GM18909 (cell line): ENCODE measurements around the gene AZU1.

Experiments
- ATAC-seq: cut with Tn5 transposase; IDR thresholded peaks from one replicate; pipeline ENCODE4 v1.9.1; 2021; ENCODE audit warnings: mild to moderate bottlenecking; ENCODE audit not compliant: unreplicated experiment, poor library complexity

The AZU1 gene, protein sequence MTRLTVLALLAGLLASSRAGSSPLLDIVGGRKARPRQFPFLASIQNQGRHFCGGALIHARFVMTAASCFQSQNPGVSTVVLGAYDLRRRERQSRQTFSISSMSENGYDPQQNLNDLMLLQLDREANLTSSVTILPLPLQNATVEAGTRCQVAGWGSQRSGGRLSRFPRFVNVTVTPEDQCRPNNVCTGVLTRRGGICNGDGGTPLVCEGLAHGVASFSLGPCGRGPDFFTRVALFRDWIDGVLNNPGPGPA

DNA sequence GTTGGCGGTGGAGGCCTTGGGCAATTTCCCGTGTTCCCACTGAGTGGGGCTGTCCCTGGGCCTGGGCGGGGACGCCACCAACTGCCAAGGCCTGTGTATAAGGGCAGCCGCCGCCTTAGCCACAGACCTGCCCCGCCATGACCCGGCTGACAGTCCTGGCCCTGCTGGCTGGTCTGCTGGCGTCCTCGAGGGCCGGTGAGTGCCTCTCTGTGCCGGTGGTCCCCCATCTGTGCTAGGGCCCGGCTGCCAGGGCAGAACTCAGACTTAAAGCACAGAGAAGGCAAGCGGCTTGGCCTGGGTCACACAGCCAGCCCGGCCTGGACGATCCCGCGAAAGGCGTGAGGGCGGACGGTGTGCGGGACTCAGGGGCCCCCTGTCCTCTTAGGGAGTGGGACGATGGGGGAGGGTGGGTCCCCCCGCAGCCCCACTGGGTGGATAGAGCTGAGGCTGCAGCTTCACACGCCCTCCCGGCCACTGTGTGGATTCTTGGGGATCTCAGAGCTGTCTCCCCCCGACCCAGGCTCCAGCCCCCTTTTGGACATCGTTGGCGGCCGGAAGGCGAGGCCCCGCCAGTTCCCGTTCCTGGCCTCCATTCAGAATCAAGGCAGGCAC is at the start of gene AZU1:
AZU1 (plus strand) TSS at position 128 of the 612 bp plus-strand sequence; CDS start at position 138, 10 bp downstream.
- ATAC-seq, result no peak

DNA sequence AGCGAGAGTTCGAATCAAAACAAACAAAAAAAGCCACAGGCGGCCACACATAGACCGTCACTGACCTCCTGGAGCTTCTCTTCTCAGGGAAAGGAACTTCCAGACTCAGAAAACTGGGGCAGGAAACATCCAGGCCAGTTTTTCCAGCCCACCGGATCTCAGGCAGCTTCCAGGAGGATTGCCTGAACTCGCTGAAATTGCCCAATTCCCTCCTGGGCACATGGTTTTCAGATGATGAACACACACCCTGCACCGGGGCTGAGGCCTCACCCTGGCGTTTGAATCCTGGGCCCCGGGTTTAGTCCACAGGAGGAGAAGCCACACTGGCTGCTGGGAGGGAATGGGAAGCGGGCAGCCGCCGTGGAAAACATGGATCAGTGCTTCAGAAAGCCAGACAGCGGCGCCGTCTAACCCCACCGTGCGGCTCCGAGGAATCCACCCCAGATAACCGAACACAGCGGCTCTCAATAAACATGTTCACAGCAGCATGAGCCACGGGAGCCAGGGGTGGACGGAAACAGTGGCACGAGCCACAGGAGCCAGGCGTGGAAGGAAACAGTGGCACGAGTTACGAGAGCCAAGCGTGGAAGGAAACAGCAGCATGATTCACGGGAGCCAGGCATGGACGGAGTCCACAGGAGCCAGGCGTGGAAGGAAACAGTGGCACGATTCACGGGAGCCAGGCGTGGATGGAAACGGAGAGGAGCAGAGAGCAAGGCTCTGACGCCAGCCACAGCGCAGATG is 48.6 kb upstream of the AZU1 start:
- ATAC-seq, result no peak

DNA sequence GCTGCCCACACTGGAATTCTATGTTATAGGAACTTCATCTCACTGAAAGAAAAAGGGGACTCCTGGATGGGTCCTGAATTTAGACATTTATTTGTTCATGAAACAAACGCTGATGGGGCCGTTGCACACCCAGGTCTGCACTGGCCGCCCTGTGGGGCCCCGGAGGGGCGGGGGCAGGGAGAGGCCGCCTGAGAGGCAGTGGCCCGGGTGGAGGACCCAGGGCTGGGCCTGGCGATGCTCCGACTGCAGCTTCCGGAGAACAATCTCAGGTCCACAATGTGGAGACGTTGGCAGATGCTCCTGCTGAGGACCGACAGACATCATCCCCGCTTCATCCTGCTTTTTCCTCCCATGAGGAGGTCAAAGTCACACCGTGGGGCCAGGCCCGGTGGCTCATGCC is 46.7 kb upstream of the AZU1 start:
- ATAC-seq, result no peak

DNA sequence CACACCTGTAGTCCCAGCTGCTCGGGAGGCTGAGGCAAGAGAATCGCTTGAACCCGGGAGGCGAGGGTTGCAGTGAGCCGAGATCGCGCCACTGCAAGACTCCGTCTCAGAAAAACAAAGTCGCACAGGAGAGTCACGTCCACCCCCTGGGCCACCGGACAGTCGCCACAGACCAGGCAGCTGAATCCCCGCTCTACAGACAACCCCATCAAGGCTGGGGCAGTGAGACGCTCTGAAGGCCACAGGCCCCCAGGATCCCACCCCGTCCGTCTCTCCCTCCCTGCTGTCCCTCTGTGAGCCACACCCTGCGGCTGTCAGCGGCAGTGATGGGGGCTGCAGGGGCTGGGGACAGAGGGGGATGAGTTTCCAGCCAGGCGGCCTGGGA is 45.8 kb upstream of the AZU1 start:
- ATAC-seq, result no peak

DNA sequence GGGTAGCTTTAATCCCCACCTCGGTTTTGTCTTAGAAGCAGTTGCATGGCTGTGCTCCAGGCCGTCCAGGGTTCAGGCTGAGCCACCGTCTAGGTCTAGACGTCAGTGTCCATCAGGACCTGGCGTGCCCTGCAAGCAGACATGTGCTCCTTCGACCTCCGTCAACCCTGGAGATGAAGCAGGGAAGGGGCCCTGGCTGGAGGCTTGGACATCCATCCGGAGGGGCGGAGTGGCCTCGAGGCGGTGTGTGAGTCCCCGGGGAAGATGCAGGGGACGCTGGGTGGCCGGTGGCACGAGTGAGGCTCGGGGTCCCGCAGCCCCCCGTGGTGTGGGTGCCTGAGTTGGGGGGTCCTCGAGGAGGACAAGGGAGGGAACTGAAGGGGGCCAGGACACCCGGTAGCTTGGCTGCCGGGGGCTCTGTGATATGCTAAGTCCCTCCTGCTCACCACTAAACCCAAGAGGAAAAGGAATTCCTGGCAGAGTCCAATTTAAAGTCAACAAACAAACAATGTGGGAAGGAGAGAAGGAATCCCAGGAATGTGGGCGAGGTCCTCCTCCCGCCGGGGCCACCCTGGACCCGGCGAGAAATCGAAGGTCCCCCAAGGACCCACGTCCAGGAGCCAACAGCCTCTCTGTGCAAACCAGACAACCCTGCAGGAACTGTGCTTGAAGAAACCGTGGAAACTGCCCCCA is 45.3 kb upstream of the AZU1 start:
- ATAC-seq, result no peak

DNA sequence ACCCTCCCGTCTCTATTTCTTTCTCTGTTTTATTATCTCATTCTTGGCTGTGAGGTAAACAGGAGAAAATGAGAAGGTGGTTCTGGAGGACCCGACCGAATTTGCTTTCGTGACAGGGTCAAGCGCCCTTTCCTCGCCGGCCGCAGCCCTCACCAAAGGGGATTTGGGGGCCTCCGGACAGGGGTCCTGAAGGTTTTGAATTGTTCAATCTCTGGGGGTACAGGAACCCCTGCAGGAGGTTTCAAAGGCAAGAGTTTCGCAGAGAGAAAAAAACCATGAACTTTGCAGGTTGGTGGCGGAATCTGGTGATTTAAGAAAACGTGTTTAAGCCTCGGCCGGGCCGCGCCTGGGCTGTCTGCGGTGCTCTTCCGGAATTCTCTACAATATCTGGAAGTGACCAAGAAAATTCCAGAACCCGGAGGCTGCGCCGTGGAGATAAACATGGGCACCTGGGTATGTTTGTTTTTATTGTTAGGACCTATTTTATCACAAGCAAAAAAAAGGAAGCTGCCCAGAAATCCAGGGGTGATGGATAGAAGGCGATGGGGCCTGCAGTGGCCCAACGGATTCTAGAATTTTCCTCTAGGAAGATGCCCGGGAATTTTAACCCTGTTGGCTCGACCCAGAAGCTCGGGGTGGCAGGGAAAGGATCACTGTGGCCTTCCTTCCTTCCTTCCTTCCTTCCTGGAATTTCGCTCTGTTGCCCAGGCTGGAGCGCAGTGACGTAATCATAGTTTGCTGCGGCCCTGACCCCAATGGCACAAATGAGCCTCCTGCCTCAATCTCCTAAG is 44.6 kb upstream of the AZU1 start:
- ATAC-seq, result no peak

DNA sequence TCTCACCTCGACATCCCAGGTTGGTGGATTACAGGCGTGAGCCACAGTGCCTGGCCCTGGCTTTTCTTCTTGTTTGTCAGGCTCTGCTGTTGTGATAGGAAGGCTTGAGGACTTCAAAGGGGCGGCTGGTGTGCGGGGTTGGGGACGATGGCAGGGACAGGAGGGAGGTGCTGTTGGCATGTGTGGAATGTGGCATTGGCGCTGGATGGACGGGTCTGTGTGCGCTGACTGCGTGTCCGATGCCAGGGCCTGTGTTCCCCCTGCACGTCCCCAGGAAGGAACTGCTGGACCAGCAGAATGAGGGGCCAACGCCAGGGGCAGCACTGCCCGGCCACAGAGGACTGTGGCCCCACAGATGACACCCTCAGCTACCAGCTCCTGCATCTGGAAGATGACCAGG is 43.1 kb upstream of the AZU1 start:
- ATAC-seq, result no peak

DNA sequence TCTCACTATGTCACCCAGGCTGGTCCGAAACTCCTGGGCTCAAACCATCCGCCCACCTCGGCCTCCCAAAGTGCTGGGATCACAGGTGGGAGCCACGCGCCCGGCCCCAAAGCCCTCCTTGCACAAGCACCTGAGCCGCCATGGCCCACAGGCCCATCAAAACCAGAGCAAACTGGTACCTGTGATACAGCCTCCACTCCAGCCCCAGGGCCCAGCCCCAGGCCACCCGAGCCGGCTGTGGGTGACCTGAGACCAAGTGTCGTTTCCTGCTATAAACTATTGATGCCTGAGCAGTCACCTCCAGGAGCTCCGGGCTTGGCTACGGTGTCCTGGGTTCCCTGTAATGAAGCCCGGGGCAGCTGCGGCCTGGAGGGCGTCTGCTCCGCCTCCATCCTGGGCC is 40.1 kb upstream of the AZU1 start:
- no peak for ATAC-seq

DNA sequence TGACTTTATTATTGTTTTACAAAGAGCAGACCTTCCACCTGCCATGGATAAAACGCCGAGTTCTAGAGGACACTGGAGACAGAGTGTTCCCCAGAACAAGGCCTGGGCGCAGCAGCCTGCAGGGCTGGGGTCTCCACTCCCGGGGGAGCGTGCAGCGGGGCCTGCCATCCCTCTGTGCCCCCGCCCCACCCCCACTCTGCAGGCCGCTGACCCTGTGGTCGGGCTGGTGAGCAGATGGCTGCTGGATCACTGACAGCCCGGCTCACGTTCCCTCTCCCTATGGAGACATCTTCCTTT is 39.0 kb upstream of the AZU1 start:
- no peak for ATAC-seq

DNA sequence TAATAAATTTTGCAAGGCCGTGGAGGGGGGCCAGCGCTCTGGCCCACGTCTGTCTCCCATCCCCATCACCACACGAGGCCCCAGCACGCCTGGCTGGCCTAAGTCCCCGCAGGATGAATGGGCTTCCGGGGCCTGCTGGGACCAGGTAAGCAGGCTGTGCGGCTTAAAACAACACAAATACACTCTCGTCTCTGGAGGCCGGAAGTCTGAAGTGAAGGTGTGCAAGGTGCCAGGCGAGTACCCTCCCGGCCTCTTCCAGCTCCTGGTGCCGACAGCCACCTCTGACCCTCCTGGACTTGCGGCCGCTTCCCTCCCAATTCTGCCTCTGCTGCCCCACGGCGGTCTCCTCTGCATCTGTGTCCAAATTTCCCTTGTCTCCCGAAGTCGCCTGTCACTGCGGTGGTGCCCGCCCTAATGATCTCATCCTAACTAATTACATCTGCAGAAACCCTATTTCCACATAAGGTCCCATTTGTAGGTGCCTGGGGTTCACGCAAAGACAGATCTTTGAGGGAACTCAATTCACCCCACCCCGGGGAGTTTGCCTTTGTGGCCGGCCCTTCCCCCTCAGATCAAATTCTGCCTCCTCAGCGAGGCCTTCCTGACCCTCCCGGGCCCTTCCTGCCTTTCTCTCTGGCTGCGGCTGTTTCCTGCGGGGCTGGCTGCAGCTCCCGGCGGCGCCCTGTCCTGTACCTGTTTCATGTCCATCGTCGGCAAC is 38.5 kb upstream of the AZU1 start:
- no peak for ATAC-seq

DNA sequence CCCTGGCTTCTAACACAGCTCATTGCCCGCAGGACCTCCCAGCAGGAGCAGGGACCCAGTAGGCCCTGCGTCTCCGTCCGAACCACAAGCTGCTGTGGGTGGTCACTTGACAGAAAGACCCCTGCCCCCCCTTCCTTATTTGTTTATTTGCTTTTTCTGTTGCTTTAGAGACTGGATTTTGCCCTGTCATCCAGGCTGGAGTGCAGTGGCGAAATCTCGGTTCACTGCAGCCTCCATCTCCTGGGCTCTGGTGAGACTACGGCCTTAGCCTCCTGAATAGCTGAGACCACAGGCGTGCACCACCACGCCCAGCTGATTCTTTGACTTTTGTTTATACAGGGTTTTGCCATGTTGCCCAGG is 38.0 kb upstream of the AZU1 start:
- ATAC-seq, result no peak

DNA sequence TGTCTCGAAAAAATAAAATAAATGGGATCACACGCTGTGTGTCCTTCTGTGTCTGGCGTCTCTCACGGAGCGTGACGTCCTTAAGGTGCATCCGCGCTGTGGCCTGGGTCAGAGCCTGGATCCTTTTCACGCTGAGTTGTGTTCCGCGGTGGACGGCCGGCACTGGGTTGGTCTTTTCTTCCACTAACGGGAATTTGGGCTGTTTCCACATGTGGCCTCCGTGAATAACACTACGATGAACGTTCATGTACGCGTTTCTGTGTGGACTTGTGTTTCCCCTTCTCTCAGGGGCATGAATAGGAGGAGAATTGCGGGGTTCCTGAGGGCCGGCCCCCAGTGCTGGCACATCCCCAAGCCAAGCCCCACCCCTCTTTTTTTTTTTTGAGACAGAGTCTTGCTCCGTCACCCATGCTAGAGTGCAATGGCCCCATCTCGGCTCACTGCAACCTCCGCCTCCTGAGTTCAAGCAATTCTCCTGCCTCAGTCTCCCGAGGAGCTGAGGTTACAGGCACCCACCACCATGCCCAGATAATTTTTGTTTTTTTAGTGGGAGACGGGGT is 36.5 kb upstream of the AZU1 start:
- no peak for ATAC-seq

DNA sequence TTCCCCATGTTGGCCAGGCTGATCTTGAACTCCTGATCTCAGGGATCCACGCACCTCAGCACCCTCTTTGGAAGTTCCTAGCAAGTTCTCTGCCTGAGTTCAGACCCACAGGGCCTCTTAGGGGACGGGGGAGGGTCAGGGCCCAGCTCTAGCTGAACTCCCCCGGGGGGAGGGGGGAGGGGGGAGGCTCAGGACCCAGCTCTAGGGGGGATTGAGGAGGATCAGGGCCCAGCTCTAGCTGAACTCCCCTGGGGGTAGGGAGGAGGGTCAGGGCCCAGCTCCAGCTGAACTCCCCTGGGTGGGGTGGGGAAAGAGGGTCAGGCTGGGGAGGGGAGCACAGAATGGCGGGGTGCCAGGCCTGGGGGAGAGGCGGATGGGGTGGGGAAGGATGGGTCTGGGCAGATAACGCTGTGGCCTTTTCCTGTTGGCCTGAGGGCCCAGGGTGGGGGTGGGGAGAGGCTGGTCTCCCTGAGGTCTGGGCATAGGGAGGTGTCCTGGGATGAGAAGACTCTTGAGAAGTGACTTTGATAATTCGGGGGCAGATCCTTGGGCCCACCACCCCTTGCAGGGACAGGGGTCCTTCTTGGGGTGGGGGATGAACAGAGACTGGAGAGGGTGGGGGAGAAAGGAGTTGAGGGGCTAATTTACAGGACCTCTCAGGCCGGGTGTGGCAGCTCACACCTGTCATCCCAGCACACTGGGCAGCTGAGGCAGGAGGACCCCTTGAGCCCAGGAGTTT is 35.9 kb upstream of the AZU1 start:
- ATAC-seq, result no peak

DNA sequence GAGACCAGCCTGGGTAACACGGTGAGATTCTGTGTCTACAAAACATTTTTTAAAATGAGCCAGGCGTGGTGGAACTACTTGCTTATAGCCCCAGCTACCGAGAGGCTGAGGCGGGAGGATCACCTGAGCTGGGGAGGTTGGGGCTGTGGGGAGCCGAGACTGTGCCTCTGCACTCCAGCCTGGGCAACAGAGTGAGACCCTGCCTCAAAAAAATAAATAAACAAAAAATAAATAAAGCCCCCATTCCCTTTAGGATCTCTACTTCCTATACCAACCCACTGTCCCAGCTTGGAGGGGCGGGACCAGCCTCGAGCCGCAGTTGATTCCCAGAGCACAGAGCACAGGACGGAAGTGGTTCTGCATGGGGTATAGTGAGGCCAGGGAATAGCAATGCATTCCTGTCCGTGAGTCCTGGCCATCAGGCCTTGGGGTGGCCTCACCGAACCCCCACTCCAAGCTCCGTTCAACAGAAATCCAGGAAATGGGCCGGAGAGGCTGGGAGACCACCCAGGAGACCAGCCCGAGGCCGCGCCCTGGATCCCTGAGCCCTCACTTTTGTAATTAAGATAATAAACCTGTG is 35.2 kb upstream of the AZU1 start:
- ATAC-seq, result no peak

DNA sequence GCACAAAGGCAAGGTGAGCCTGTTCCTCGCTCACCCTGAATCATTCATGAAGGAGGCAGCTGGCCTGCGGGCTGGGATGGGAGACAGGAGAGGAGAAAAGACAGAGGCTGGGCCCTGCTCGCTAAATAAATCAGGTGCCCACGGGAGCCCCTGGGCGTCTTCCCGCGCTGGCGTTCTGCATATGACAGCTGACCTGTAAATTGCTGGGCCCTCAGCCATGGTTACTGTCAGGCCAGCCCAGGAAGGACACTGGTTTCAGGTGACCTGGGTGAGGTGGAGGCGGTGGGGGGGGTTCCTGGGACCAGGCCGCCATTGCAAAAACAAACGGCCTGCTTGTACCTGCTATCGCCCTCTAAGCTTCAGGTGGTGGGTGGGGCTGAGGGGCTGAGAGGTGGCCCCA is 33.8 kb upstream of the AZU1 start:
- no peak for ATAC-seq

DNA sequence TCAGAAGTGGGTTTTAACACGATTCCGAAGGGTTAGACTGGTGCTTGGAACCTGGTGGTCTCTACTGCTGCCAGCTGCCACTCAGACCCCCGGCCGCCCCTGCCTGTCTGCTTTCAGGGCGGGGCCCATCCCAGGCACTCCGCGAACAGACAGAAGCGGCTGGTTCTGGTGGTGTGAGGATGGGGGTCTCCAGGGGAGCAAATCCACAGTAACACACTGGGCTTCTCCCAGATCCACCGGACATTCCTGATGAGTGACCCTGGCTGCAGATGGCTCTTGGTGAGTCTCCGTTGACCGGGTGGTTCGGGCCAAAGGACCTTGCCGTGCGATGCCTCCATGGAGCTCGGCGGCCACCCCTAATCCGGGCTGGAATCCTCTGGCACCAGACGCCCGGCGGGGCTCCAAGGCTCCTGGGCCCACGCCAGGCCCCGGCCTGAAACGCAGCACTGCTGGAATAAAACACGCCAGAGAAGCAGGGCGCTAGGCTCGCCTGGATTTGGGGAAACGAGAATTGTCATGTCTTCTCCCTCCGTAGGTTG is 32.5 kb upstream of the AZU1 start:
- ATAC-seq, result no peak

DNA sequence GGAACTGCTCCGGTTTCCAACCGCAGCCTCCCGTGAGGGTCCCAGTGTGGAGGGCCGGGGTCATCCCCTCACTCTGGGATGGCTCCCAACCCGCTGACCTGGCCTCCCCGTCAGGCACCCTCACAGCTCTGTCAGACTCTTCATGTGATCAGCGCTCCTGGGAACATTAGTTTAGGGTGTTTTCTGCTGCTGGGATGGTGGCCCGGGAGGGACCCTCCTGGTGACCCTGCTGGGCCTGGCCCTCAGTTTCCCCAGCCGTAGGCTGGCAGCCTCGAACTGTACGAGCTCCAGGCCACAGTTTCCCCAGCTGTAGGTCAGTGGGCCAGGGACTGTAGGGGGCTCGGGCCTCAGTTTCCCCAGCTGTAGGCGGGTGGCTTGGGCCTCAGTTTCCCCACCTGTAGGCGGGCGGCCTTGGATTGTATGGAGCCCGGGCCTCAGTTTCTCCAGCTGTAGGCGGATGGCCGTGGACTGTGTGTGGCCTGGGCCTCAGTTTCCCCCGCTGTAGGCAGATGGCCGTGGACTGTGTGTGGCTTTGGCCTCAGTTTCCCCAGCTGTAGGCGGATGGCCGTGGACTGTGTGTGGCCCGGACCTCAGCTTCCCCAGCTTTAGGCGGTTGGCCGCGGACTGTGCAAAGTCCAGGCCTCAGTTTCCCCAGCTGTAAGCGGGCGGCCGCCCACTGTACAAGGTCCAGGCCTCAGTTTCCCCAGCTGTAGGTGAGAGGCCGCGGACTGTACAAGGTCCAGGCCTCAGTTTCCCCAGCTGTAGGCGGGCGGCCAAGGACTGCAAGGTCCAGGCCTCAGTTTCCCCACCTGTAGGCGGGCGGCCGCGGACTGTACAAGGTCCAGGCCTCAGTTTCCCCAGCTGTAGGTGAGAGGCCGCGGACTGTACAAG is 31.7 kb upstream of the AZU1 start:
- no peak for ATAC-seq
